Measurements from ENCODE around the gene GPHB5. TPM values are rescaled to one million over a fixed set of nuclear protein-coding genes. Genes with fewer than 3 reads are reported as not detected.
A peak's percentile ranks its signal among the peaks of the same experiment; 100 is the strongest.

The GPHB5 gene
- total RNA-seq, 1 experiment from 2014 or later, result not detected

- peak overlapping the region in 2 of 3 experiments; percentile 63 to 95; a peak in 2 of 7 replicates for H3K27ac Mint-ChIP-seq
Observed at GRCh38 chr14:63267171-63267570, 51.6 kb downstream of the GPHB5 start.

More at GRCh38 chr14:63267171-63267570, 51.6 kb downstream of the GPHB5 start:
- H2BK5ac ChIP-seq (ENCODE audit: insufficient read length, low read length), result no peak overlapping the region
- H3K4ac ChIP-seq (ENCODE audit: low read depth, low read length), result no peak overlapping the region
- no peak overlapping the region for H4K5ac ChIP-seq (ENCODE audit: insufficient read length, low read depth, low read length)
- H2BK15ac ChIP-seq (ENCODE audit: low read depth, low read length), result no peak overlapping the region
- H3K18ac ChIP-seq (ENCODE audit: insufficient read length, low read depth, low read length), result no peak overlapping the region
- TF ChIP-seq CTCF (conservative IDR thresholded peaks at IDR 0.05), result no peak
- no peak overlapping the region for H4K8ac ChIP-seq (replicated peaks; ENCODE audit: insufficient read length, low read depth, low read length)
- no peak overlapping the region for H3T11ph ChIP-seq (ENCODE audit: low read length)
- no peaks in the 10 kb centered on the region for H3K27me3 ChIP-seq (ENCODE audit: insufficient read depth, low read length)
- H3K56ac ChIP-seq (ENCODE audit: insufficient read length, low read depth, low read length), result no peak overlapping the region
- H2AFZ ChIP-seq (ENCODE audit: low read length), result no peak overlapping the region
- H2BK12ac ChIP-seq (ENCODE audit: insufficient read length, low read depth, low read length), result no peak overlapping the region
- no peak for DNase-seq
- no peak overlapping the region for H3K14ac ChIP-seq (ENCODE audit: insufficient read depth, low read length)
- Mint-ChIP-seq H3K4me1 (peaks cover 12 to 13% of the 10 kb centered on the region in 2 experiments), H3K9me3 (peaks cover 21 to 23% of the 10 kb centered on the region in 2 experiments), H3K4me3 (no peak overlapping the region), H3K36me3 (ENCODE audit: insufficient read depth in 1 of 3, low read depth in 3 of 3) (peaks cover 8 to 29% (median 23%) of the 10 kb centered on the region in 3 experiments), H3K27me3 (ENCODE audit: low read depth) (no peaks in the 10 kb centered on the region; the same call in 1 of the 2 replicates)
- H3K4me2 ChIP-seq (ENCODE audit: insufficient read depth, insufficient read length, low read length), result no peak overlapping the region
- no peak overlapping the region for H2BK120ac ChIP-seq (ENCODE audit: low read depth, low read length, poor library complexity, severe bottlenecking)
- H3K79me1 ChIP-seq (ENCODE audit: insufficient read depth, low read depth, low read length, poor library complexity, severe bottlenecking), result no peaks in the 10 kb centered on the region
- H3K23me2 ChIP-seq (ENCODE audit: insufficient read length, low read depth, low read length, poor library complexity, severe bottlenecking), result no peaks in the 10 kb centered on the region
- H3K23ac ChIP-seq (ENCODE audit: insufficient read length, low read depth, low read length), result no peak overlapping the region
- H2BK20ac ChIP-seq (ENCODE audit: low read depth, low read length, poor library complexity, severe bottlenecking), result no peak overlapping the region
- H3K79me2 ChIP-seq (ENCODE audit: insufficient read depth, low read length), result no peaks in the 10 kb centered on the region
- H3K9ac ChIP-seq (ENCODE audit: extremely low read depth, insufficient read length, low read length), result no peak overlapping the region
- no peaks in the 10 kb centered on the region for H3K4me1 ChIP-seq (ENCODE audit: insufficient read depth, low read length)
- no peaks in the 10 kb centered on the region for H4K20me1 ChIP-seq (ENCODE audit: control insufficient read depth, insufficient read depth, insufficient read length)
- no peaks in the 10 kb centered on the region for H3K9me3 ChIP-seq (ENCODE audit: control insufficient read depth, low read depth, low read length)
- no CpG with 5 or more reads among the region's 3 CpGs for WGBS (ENCODE audit: extremely low coverage, insufficient read length, low lambda C conversion rate)
- H3K27ac ChIP-seq (ENCODE audit: insufficient read length, low read depth, low read length), result no peak overlapping the region
- H4K91ac ChIP-seq (ENCODE audit: insufficient read length, low read depth, low read length), result no peak overlapping the region
- H2AK5ac ChIP-seq (ENCODE audit: insufficient read length, low read length), result no peak overlapping the region
